GM12878 (cell line): Measurements from ENCODE around the gene LCN12. TPM values are rescaled to one million over a fixed set of nuclear protein-coding genes. Genes with fewer than 3 reads are reported as not detected.

Experiments
- ATAC-seq: fragments of 200-7000 bp; cut with Tn5 transposase; 3 replicates; pipeline ENCODE4 v1.9.1; 2020; ENCODE audit warnings: mild to moderate bottlenecking, moderate library complexity
- BruUV-seq: library from RNA; stranded (reverse); fragments of 400-500 nt; replicated peaks from 2 replicates; lab custom pipeline; 2021; lab: Mats Ljungman, UMichigan
- CTCF ChIA-PET: fragments of 300-600 bp; sonication (Branson Sonifier 250); formaldehyde crosslinking; extraction: SDS; loops from one replicate; lab custom pipeline; 2021; ENCODE audit warnings: inconsistent platforms; lab: Yijun Ruan, JAX
- POLR2A ChIA-PET: fragments of 350-600 bp; formaldehyde crosslinking; extraction: SDS; loops from one replicate; lab custom pipeline; 2021; ENCODE audit warnings: inconsistent platforms; lab: Charles Lee
- RAD21 ChIA-PET: fragments of 300-600 bp; sonication (Branson Sonifier 250); formaldehyde crosslinking; loops from one replicate; lab custom pipeline; 2023; ENCODE audit warnings: antibody characterized with exemption; ENCODE audit not compliant: unreplicated experiment; lab: Charles Lee
- SMC1A ChIA-PET: fragments of 300-600 bp; sonication (Branson Sonifier 250); formaldehyde crosslinking; loops from one replicate; lab custom pipeline; 2023; ENCODE audit not compliant: unreplicated experiment, uncharacterized antibody; lab: Charles Lee
- DNase-seq: peaks from one replicate; pipeline ENCODE4 v3.0.0-alpha.2; 2011; ENCODE audit warnings: low read depth, low spot score
- FAIRE-seq: peaks from 3 replicates; lab custom pipeline; 2011; peaks lifted over from hg19 to GRCh38; lab: Jason Lieb, UNC
- H2AFZ ChIP-seq: 2 replicates; pipeline ENCODE4 v1.6.0; 2011; ENCODE audit warnings: low read depth, low read length, control low read depth; ENCODE audit not compliant: control insufficient read depth
- H3K27ac ChIP-seq: 2 replicates; pipeline ENCODE4 v1.5.1; 2011; ENCODE audit warnings: control low read depth; ENCODE audit not compliant: control insufficient read depth, insufficient read depth
- H3K27me3 ChIP-seq, 2 experiments: replicated peaks in 1 of 2; 2 replicates each; pipeline versions ENCODE4 v1.6.0 to v1.6.1; 2011; ENCODE audit warnings: low read length in 1 of 2; ENCODE audit not compliant: control insufficient read depth in 2 of 2, insufficient read depth in 2 of 2
- H3K36me3 ChIP-seq, 2 experiments: 2 replicates each; pipeline ENCODE4 v1.5.1; 2011; ENCODE audit warnings: low read length in 1 of 2; ENCODE audit not compliant: control insufficient read depth in 2 of 2, insufficient read depth in 2 of 2
- H3K4me1 ChIP-seq: 2 replicates; pipeline ENCODE4 v1.6.1; 2011; ENCODE audit warnings: mild to moderate bottlenecking, low read length, moderate library complexity, mixed read lengths; ENCODE audit not compliant: control insufficient read depth, insufficient read depth
- H3K4me2 ChIP-seq: 2 replicates; pipeline ENCODE4 v1.6.0; 2011; ENCODE audit warnings: control low read depth; ENCODE audit not compliant: control insufficient read depth, insufficient read depth
- H3K4me3 ChIP-seq: fragments of 200-600 bp; sonication (generic); 2 replicates; pipeline ENCODE4 v1.5.1; 2016
- H3K79me2 ChIP-seq: 2 replicates; pipeline ENCODE4 v1.6.0; 2011; ENCODE audit warnings: low read length; ENCODE audit not compliant: control insufficient read depth, insufficient read depth
- H3K9ac ChIP-seq: 2 replicates; pipeline ENCODE4 v1.8.0; 2011; ENCODE audit warnings: low read length, control low read depth, mixed read lengths; ENCODE audit not compliant: control insufficient read depth, insufficient read depth
- H3K9me3 ChIP-seq: replicated peaks from 3 replicates; pipeline ENCODE4 v1.5.1; 2011; ENCODE audit warnings: mild to moderate bottlenecking, low read length; ENCODE audit not compliant: control insufficient read depth, insufficient read depth
- H4K20me1 ChIP-seq: 2 replicates; pipeline ENCODE4 v1.6.0; 2011; ENCODE audit not compliant: control insufficient read depth, insufficient read depth
- BCL11A ChIP-seq: IDR thresholded peaks from 2 replicates; pipeline ENCODE4 v1.6.1; 2011; ENCODE audit warnings: low read depth, low read length
- BCLAF1 ChIP-seq: fragments of 450-650 bp; IDR thresholded peaks from 2 replicates; pipeline ENCODE4 v1.6.1; 2017; ENCODE audit warnings: antibody characterized with exemption, mild to moderate bottlenecking, moderate library complexity
- CHD2 ChIP-seq: IDR thresholded peaks from 2 replicates; pipeline ENCODE4 v1.6.1; 2011; ENCODE audit warnings: low read depth, low read length, improper control_type of control experiment, borderline replicate concordance
- HDAC2 ChIP-seq: fragments of 200-600 bp; sonication (generic); IDR thresholded peaks from 2 replicates; pipeline ENCODE4 v1.6.1; 2017
- NR2F1 ChIP-seq: fragments of 450-650 bp; conservative IDR thresholded peaks from 2 replicates; pipeline ENCODE4 v1.6.1; 2017; ENCODE audit warnings: mild to moderate bottlenecking
- POLR2A ChIP-seq: IDR thresholded peaks from 2 replicates; pipeline ENCODE4 v1.6.1; 2011; ENCODE audit warnings: low read depth, mild to moderate bottlenecking, low read length
- WRNIP1 ChIP-seq: IDR thresholded peaks from 2 replicates; pipeline ENCODE4 v1.6.1; 2011; ENCODE audit warnings: low read depth, low read length, improper control_type of control experiment, borderline replicate concordance
- ZNF207 ChIP-seq: fragments of 450-650 bp; IDR thresholded peaks from 2 replicates; pipeline ENCODE4 v1.6.1; 2014; ENCODE audit warnings: antibody characterized with exemption, mild to moderate bottlenecking, borderline replicate concordance
- ZNF592 ChIP-seq: fragments of 450-650 bp; IDR thresholded peaks from 2 replicates; pipeline ENCODE4 v1.6.1; 2017; ENCODE audit warnings: mild to moderate bottlenecking, moderate library complexity
- WGBS: methylation state at CpG from one replicate; pipeline ENCODE4 v1.1.6; 2016; ENCODE audit warnings: low lambda C conversion rate; ENCODE audit not compliant: insufficient replicate concordance, insufficient coverage; ENCODE audit errors: missing lambda C conversion rate; 5-methylcytosine and 5-hydroxymethylcytosine counted together
- in situ Hi-C: fragments of 300-500 bp; cut with MboI; formaldehyde crosslinking; loops from 9 replicates; pipeline ENCODE4 v1.14.3; 2018; ENCODE audit warnings: mixed read lengths
- intact Hi-C: fragments of 100-400 bp; cut with micrococcal nuclease; formaldehyde crosslinking; loops from one replicate; pipeline ENCODE4 v1.14.2; 2022; ENCODE audit not compliant: unreplicated experiment
- polyA plus RNA-seq, 11 experiments: library from polyadenylated mRNA; depleted of rRNA in 4 of 11; unstranded in 6 of 11; stranded (reverse) in 5 of 11; fragments of >200 nt; fragmentation: Nextera tagmentation in 4 of 11; fragmentation: Illumina TruSeq in 1 of 11; extraction: Ambion mirVana in 4 of 11; extraction: Trizol in 1 of 11; gene quantifications; 1 replicate in 1 of 11; 2 replicates in 10 of 11; pipeline versions ENCODE4 v1.2.1 to v1.2.3, GENCODE V29; 2011 to 2016; ENCODE audit warnings: inconsistent platforms in 2 of 11, missing spikeins in 2 of 11, low read depth in 1 of 11
- total RNA-seq, 4 experiments: library from RNA; depleted of rRNA in 3 of 4; stranded (reverse); fragments of >200 nt in 3 of 4; fragmentation: Illumina TruSeq in 1 of 4; extraction: Trizol in 1 of 4; gene quantifications; 2 replicates each; pipeline versions ENCODE4 v1.2.1 to v1.2.3, GENCODE V29; 2013 to 2021

Gene LCN12
- total and polyA plus RNA-seq, 10 of the 15 experiments (the other 5 are each of a cell fraction or from before 2014, with no cell fraction given) = 0.06 to 0.64 (median 0.40) TPM; not detected in 3

GRCh38 chr9:136953771-136954269 is 1.7 kb downstream of the LCN12 start:
- intact Hi-C loops = no loop called here
- H3K4me3 ChIP-seq = no peak overlapping the region
- CTCF ChIA-PET = interaction anchor here (0.6 kb wide), 1 partner anchor 81 kb away, joined by 4 read pairs; no protein-coding TSS in a partner anchor
- H3K9ac ChIP-seq = no peak overlapping the region
- peaks cover 6% of the 10 kb centered on the region; the same call in 1 of the 2 replicates for H3K4me1 ChIP-seq
- H2AFZ ChIP-seq = no peak overlapping the region
- TF ChIP-seq POLR2A (no peak), BCL11A (no peak), HDAC2 (no peak), CHD2 (no peak), ZNF592 (no peak), BCLAF1 (no peak), ZNF207 (no peak), WRNIP1 (no peak), NR2F1 (no peak)
- no peaks in the 10 kb centered on the region for H3K9me3 ChIP-seq
- POLR2A ChIA-PET = no interaction called here
- no peak overlapping the region for H3K27ac ChIP-seq
- ATAC-seq = no peak
- no peaks in the 10 kb centered on the region for H3K27me3 ChIP-seq
- RAD21 ChIA-PET = no interaction called here
- H3K79me2 ChIP-seq = no peaks in the 10 kb centered on the region
- DNase-seq = no peak
- BruUV-seq = no TSS peak
- in situ Hi-C loops = no loop called here
- no peak overlapping the region for H3K4me2 ChIP-seq
- H4K20me1 ChIP-seq = no peaks in the 10 kb centered on the region
- H3K36me3 ChIP-seq = no peaks in the 10 kb centered on the region
- FAIRE-seq = no peak
- WGBS = 36% methylated on average over 19 of the region's 19 CpGs
- SMC1A ChIA-PET = no interaction called here
